Skeletal muscle tissue (tissue), 4 donors: Measurements from ENCODE around the gene EMILIN3. TPM values are rescaled to one million over a fixed set of nuclear protein-coding genes. Genes with fewer than 3 reads are reported as not detected.
A peak's percentile ranks its signal among the peaks of the same experiment; 100 is the strongest.
"Not testable (repeated sequence)": the region's sequence is repeated elsewhere in the genome, so short reads cannot be mapped to it uniquely, and the experiment has no call there.

Experiments used
- H3K27ac ChIP-seq: one replicate; pipeline ENCODE4 v1.7.0; 2013; ENCODE audit warnings: mild to moderate bottlenecking, low read depth, low read length, inconsistent platforms
- H3K27me3 ChIP-seq, 3 donors: one replicate each; pipeline ENCODE4 v1.7.0; 2013; ENCODE audit warnings: low read length in 3 of 3; ENCODE audit not compliant: control insufficient read depth in 3 of 3, insufficient read depth in 3 of 3
- H3K36me3 ChIP-seq, 3 donors: one replicate each; pipeline ENCODE4 v1.7.0; 2013; ENCODE audit warnings: low read length in 3 of 3; ENCODE audit not compliant: control insufficient read depth in 3 of 3, insufficient read depth in 3 of 3
- H3K4me1 ChIP-seq, 3 donors: one replicate each; pipeline ENCODE4 v1.7.0; 2013; ENCODE audit warnings: low read length in 3 of 3, mild to moderate bottlenecking in 3 of 3; ENCODE audit not compliant: control insufficient read depth in 3 of 3, insufficient read depth in 3 of 3
- H3K4me3 ChIP-seq, 3 donors: one replicate each; pipeline ENCODE4 v1.7.0; 2013; ENCODE audit warnings: low read length in 3 of 3
- H3K9ac ChIP-seq, 3 donors: one replicate each; pipeline ENCODE4 v1.7.0; 2013; ENCODE audit warnings: low read length in 3 of 3, mild to moderate bottlenecking in 3 of 3, moderate library complexity in 2 of 3, low read depth in 1 of 3
- H3K9me3 ChIP-seq, 3 donors: one replicate each; pipeline ENCODE4 v1.7.0; 2013; ENCODE audit warnings: low read length in 3 of 3; ENCODE audit not compliant: control insufficient read depth in 3 of 3
- total RNA-seq: library from RNA; depleted of rRNA; stranded (reverse); fragments of >200 nt; gene quantifications from one replicate; pipeline ENCODE4 v1.2.3, GENCODE V29; 2014
- donor health status: Osteomylitis.

EMILIN3 gene
- total RNA-seq, 1 donor from 2014 or later, result 23.5 TPM

DNA sequence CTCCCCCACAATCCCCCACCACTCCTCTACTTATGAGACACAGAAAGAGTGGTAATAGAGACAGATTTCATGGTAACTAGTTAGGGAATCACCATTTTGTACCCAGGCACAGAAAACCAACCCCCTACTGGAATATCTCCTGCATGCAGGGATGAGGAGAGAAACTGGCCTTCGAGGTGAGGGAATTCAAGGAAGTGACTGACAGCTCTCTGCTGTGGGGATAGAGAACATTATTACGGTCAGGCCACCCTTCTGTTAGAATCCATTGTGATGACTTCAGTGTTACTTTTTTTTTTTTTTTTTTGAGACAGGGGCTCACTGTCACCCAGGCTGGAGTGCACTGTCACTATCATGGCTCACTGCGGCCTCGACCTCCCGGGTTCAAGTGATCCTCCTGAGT is 39.4 kb downstream of the EMILIN3 start:
- H3K36me3 ChIP-seq, result no peaks in the 10 kb centered on the region

DNA sequence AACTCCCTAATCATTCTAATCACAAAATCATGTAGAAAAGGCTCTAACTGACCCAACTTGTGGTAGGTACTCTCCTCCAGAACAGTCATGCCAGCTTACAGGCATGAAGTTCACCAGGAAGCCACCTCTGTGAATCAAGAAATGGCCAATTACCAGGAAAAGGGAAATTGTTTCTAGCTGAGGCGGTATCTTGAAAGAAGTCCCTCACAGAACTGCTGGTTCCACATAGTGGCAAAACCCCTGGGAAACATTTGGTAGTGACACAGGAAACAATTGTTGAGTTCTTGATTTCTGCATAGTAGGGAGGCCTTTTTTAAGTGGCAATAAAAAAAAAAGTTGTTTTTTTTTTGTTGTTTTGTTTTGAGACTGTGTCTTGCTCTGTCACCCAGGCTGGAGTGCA is 45.6 kb downstream of the EMILIN3 start:
- H3K36me3 ChIP-seq, result no peaks in the 10 kb centered on the region
- no peak overlapping the region for H3K9ac ChIP-seq

More for the DNA sequence above, 39.4 kb downstream of the EMILIN3 start:
- no peak overlapping the region for H3K27ac ChIP-seq
- H3K4me1 ChIP-seq, result peaks cover 14 to 19% (median 14%) of the 10 kb centered on the region in 3 donors
- no peaks in the 10 kb centered on the region for H3K27me3 ChIP-seq
- H3K4me3 ChIP-seq, result no peak overlapping the region
- H3K9me3 ChIP-seq, result no peaks in the 10 kb centered on the region
- H3K9ac ChIP-seq, result no peak overlapping the region

DNA sequence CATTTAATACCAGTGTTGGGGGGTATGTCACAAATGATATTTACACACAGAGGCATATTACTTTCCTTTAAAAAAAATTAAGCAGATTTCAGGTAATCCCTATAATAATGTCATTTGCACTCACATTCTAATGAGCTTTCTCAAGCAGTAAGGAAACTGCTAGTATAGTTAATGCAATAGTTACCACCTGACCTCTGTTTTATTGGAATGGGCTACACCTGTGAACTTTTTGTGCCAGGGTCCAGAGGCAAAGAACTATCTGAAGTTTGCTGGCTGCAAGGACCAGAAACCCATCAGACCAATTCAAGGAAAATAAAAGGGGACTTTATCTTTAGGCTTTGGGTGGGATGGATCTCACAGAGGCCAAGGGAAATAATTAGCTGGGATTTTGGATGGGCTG is 46.2 kb downstream of the EMILIN3 start:
- no peak overlapping the region for H3K9ac ChIP-seq
- no peaks in the 10 kb centered on the region for H3K9me3 ChIP-seq
- no peak overlapping the region for H3K4me3 ChIP-seq
- H3K4me1 ChIP-seq, result peaks cover 4 to 15% (median 12%) of the 10 kb centered on the region in 3 donors
- H3K27ac ChIP-seq, result no peak overlapping the region
- H3K36me3 ChIP-seq, result no peaks in the 10 kb centered on the region
- no peaks in the 10 kb centered on the region for H3K27me3 ChIP-seq

More for the DNA sequence above, 45.6 kb downstream of the EMILIN3 start:
- Histone ChIP-seq H3K27me3 (no peaks in the 10 kb centered on the region), H3K27ac (no peak overlapping the region), H3K9me3 (no peaks in the 10 kb centered on the region), H3K4me1 (peaks cover 3 to 15% (median 12%) of the 10 kb centered on the region in 3 donors), H3K4me3 (no peak overlapping the region)

DNA sequence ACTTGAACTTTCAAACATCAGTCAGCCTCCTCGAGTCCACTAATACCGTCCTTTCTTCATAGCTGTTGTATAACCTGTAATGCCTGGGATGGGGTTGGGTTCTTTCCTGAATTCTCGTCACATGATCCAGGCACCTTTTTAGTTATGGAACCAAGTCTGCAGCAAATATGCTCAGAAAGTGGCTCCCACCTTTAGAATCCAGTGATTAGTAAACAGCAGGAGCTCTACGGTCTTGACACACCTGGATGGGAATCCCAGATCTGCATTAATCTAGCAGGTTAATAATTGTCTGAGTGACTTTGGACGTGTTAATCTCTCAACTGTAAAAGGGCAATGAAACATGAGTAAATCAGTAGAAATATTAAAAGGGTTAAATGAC is 48.4 kb downstream of the EMILIN3 start:
- Histone ChIP-seq H3K9ac (peak overlapping the region; percentile 30 to 71 (median 46)), H3K4me3 (peak overlapping the region; percentile 60 to 94 (median 66)), H3K4me1 (peaks cover 12 to 25% (median 24%) of the 10 kb centered on the region in 3 donors), H3K27me3 (no peaks in the 10 kb centered on the region), H3K9me3 (no peaks in the 10 kb centered on the region), H3K36me3 (no peaks in the 10 kb centered on the region), H3K27ac (peak overlapping the region; percentile 32)

DNA sequence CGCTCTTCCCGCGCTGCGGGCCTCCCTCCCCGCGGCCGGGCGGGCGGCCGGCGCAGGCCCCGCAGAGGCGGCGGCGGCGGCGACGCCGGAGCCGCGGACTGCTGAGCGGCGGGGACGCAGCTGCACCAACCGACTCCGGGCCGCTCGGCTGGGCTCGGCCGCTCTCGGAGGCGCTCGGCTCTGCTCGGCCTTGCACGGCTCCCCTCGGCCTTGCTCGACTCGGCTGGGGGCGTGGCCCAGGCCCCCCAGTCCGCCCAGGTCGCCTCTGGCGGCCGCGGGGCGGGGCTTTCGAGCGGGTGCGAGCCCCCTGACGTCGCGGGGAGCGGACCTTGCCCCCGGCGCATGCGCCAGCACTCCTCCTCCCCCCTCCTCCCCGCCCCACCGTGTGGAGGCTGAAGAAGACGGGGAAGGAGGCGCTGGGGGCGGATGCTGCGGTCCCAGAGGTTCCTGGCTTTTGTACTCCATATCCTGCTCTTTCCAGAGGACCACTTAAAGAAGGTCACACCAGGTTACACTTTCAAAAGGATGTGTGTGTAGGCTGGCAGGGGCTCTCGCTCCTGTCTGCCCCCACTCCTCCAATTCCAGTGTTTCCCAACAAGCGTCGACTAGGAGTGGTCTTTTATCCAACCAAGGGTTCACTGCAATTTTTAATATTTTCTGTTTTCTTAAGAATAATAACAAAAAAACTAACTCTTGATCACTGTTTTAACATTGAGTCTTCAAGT is 48.9 kb downstream of the EMILIN3 start, which contains the start of gene ZHX3:
Gene ZHX3, minus strand, starts transcription at position 186 of the 725 bp plus-strand sequence. CDS start 112,815 bp downstream, outside the sequence.
- H3K27me3 ChIP-seq, result no peaks in the 10 kb centered on the region
- no peaks in the 10 kb centered on the region for H3K36me3 ChIP-seq
- H3K27ac ChIP-seq, result peak within 1 kb of the TSS; percentile 81
- peak within 1 kb of the TSS; percentile 83 to 94 (median 90) for H3K4me3 ChIP-seq
- peak within 1 kb of the TSS; percentile 82 to 95 (median 90) for H3K9ac ChIP-seq
- no peaks in the 10 kb centered on the region for H3K9me3 ChIP-seq
- peaks cover 17 to 30% (median 28%) of the 10 kb centered on the region in 3 donors for H3K4me1 ChIP-seq

DNA sequence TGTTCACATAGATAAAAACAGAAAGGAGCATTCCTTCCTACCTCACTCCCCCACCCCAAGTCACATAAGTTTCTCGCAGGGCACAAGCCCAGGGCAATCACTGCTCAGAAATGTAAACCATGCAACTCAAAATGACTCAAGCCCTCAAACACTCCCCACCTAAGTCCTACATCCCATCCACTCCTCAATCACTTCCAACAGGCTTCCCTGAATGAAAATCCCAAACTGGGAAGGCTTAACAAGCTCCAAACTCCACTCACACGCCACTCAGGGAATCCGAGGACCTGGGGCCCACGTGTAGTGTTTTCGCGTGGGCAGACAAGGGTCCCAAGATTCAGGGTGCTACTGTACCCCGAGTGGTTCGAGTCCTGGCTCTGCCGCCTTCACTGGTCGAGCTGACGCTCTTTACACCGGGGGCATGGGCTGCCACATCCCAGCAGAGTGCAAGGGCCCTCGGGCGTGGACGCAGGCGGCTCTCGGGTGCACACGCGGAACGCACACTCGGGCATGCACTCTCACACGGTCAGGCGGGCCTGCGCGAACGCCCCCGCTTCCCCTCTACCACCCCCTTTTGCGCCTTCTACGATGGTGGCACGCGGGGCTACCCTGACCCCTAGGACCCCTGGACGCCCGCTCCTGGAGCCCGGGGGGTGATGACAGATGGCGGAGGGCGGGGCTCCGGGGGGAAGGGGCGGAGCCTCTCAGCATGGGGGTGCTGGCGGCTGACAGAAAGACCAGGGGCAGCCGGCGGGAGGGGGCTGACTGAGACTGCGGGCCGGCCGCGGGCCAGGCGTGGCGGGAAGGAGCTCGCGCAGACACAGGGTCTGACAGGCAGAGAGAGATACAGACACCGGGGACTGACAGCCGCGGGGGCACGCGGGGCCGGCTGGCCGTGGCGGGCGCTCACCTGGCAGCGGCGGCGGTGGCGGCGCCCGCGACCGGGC is 49.7 kb downstream of the EMILIN3 start:
- peaks cover 19 to 36% (median 28%) of the 10 kb centered on the region in 3 donors for H3K4me1 ChIP-seq
- no peaks in the 10 kb centered on the region for H3K9me3 ChIP-seq
- peak overlapping the region; percentile 81 for H3K27ac ChIP-seq

DNA sequence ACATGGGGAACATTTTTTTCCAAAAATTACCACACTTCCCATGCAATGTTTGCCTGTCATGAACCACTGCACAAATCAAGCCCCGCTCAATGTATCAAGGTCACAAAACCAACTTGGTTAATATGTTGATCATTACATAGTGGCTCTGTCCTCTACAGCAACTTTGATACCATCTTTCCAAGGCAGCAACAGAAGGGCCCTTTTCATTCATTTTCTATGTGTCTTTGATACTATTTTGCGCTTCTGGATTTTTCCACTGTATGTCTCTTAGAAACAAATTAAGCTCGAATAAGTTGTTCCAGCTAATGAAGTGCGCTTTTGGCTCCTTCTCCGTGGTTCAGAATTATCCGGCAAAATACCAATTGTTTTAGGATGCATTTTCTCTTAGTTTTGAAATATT is 50.6 kb downstream of the EMILIN3 start:
- Histone ChIP-seq H3K27ac (peak overlapping the region; percentile 81), H3K9me3 (no peaks in the 10 kb centered on the region), H3K9ac (peak overlapping the region; percentile 82 to 95 (median 90)), H3K36me3 (no peaks in the 10 kb centered on the region), H3K27me3 (no peaks in the 10 kb centered on the region), H3K4me1 (peaks cover 19 to 36% (median 28%) of the 10 kb centered on the region in 3 donors), H3K4me3 (peak overlapping the region in 2 of 3 donors; percentile 83 to 90)

More for the DNA sequence above, 49.7 kb downstream of the EMILIN3 start:
- Histone ChIP-seq H3K4me3 (peak overlapping the region; percentile 83 to 94 (median 90)), H3K36me3 (no peaks in the 10 kb centered on the region), H3K27me3 (no peaks in the 10 kb centered on the region), H3K9ac (peak overlapping the region; percentile 82 to 95 (median 90))

DNA sequence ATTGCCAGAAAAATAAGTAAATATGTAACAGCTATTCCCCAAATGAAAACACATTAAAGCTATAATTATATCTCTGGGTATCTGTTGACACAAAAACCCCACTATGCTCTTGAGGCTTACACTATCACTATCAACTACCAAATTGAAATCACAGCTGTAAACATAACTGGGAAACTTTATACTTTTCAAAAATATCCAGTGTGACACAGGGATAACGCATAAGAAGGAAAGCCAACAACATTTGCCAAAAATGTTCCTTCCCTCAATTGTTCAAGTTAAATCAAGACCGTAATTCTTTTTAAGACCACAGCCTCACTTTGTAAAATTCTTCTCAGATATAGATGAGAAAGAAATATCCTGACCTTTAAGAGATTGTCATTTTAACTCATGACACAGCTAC is 52.2 kb downstream of the EMILIN3 start:
- Histone ChIP-seq H3K27me3 (no peaks in the 10 kb centered on the region), H3K9ac (peak overlapping the region in 1 of 3 donors; percentile 32), H3K4me3 (no peak overlapping the region), H3K27ac (peak overlapping the region; percentile 55), H3K4me1 (peaks cover 28 to 45% (median 36%) of the 10 kb centered on the region in 3 donors), H3K36me3 (no peaks in the 10 kb centered on the region), H3K9me3 (no peaks in the 10 kb centered on the region)

DNA sequence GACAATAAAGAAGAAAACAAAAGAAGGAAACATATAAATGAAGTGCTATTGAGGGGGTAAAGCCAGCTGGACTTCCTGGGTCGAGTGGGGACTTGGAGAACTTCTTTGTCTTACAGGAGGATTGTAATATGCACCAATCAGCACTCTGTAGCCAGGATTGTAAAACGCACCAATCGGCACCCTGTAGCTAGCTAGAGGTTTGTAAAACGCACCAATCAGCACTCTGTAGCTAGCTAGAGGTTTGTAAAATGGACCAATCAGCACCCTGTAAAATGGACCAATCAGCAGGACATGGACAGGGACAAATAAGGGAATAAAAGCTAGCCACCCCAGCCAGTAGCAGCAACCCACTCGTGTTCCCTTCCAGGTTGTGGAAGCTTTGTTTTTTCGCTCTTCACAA is 54.6 kb downstream of the EMILIN3 start:
- not testable (repeated sequence) for H3K9me3 ChIP-seq, H3K36me3 ChIP-seq, H3K27ac ChIP-seq, H3K4me3 ChIP-seq, H3K27me3 ChIP-seq, H3K9ac ChIP-seq
- peaks cover 42 to 54% (median 43%) of the 10 kb centered on the region in 3 donors for H3K4me1 ChIP-seq
